GM19238 (cell line): ENCODE results near the gene FEN1.

Source experiments
- DNase-seq: peaks from one replicate; pipeline ENCODE4 v3.0.0; 2011; ENCODE audit warnings: low spot score; ENCODE audit not compliant: insufficient read length

FEN1 gene

GRCh38 chr11:61817471-61818202, 24.9 kb downstream of the FEN1 start:
- no peak for DNase-seq

- no peak for DNase-seq
These were observed 27.5 kb downstream of the FEN1 start for GRCh38 chr11:61820174-61820573.

- DNase-seq, result no peak
These were observed 34.3 kb downstream of the FEN1 start for GRCh38 chr11:61826930-61827570.

GRCh38 chr11:61827571-61828378, 35.1 kb downstream of the FEN1 start, which contains the start of gene FADS2:
TSS of gene FADS2 (plus strand) at chr11:61828300. CDS start at chr11:61828391, 91 bp downstream.
- DNase-seq, result peak; percentile 92

GRCh38 chr11:61828379-61828628, 35.6 kb downstream of the FEN1 start:
- DNase-seq, result no peak

GRCh38 chr11:61828629-61829407, 36.1 kb downstream of the FEN1 start:
- DNase-seq, result peak; percentile 68

GRCh38 chr11:61829806-61830205, 37.1 kb downstream of the FEN1 start:
- no peak for DNase-seq

- DNase-seq, result no peak
These were observed 37.8 kb downstream of the FEN1 start for GRCh38 chr11:61830237-61831105.

- no peak for DNase-seq
These were observed 39.5 kb downstream of the FEN1 start for GRCh38 chr11:61832207-61832606.

- no peak for DNase-seq
These were observed 40.0 kb downstream of the FEN1 start for GRCh38 chr11:61832754-61833153.

- no peak for DNase-seq
These were observed 40.8 kb downstream of the FEN1 start for GRCh38 chr11:61833471-61833870.

- DNase-seq, result no peak
These were observed 41.2 kb downstream of the FEN1 start for GRCh38 chr11:61833926-61834277.

GRCh38 chr11:61834278-61835048, 41.8 kb downstream of the FEN1 start:
- peak; percentile 88 for DNase-seq

GRCh38 chr11:61836193-61836592, 43.5 kb downstream of the FEN1 start:
- DNase-seq, result no peak

- no peak for DNase-seq
These were observed 44.8 kb downstream of the FEN1 start for GRCh38 chr11:61837411-61838005.

- DNase-seq, result no peak
These were observed 45.8 kb downstream of the FEN1 start for GRCh38 chr11:61838501-61838900.

- no peak for DNase-seq
These were observed 46.2 kb downstream of the FEN1 start for GRCh38 chr11:61838921-61839320.

GRCh38 chr11:61839742-61840141, 47.0 kb downstream of the FEN1 start:
- DNase-seq, result no peak

GRCh38 chr11:61840371-61840770, 47.7 kb downstream of the FEN1 start:
- DNase-seq, result no peak
